ENCODE data around the gene ACTR1B.

DNA sequence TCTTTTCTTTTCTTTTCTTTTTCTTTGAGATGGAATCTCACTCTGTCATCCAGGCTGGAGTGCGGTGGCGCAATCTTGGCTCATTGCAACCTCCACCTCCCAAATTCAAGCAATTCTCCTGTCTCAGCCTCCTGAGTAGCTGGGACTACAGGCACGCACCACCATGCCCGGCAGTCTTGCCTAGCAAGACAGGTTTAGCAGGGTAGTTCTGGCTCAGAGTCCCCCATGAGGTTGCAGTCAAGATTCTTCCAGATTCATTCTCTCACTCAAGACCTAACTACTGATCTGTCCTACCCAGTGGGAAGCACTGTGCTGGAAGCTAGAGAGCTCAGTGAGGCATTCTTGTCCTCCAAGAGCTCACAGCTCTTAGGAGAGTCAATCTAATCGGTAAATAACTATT lies 31.9 kb upstream of the ACTR1B start:
- TF ChIP-seq, protein P1, sequence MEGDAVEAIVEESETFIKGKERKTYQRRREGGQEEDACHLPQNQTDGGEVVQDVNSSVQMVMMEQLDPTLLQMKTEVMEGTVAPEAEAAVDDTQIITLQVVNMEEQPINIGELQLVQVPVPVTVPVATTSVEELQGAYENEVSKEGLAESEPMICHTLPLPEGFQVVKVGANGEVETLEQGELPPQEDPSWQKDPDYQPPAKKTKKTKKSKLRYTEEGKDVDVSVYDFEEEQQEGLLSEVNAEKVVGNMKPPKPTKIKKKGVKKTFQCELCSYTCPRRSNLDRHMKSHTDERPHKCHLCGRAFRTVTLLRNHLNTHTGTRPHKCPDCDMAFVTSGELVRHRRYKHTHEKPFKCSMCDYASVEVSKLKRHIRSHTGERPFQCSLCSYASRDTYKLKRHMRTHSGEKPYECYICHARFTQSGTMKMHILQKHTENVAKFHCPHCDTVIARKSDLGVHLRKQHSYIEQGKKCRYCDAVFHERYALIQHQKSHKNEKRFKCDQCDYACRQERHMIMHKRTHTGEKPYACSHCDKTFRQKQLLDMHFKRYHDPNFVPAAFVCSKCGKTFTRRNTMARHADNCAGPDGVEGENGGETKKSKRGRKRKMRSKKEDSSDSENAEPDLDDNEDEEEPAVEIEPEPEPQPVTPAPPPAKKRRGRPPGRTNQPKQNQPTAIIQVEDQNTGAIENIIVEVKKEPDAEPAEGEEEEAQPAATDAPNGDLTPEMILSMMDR (conservative IDR thresholded peaks at IDR 0.05; ENCODE audit: low read length), result no peak
- TF ChIP-seq EZH2phosphoT487 (IDR thresholded peaks at IDR 0.05; ENCODE audit: borderline replicate concordance), result no peak

Data from Loucy (cell line).